Skeletal muscle cell (primary cell): ENCODE data around the gene ITGB5.

Experiments used
- DNase-seq: peaks from one replicate; pipeline ENCODE4 v3.0.0-alpha.2; 2010; ENCODE audit warnings: low read depth
- H3K4me3 ChIP-seq: 2 replicates; pipeline ENCODE4 v1.5.1; 2011; ENCODE audit warnings: low read depth, mild to moderate bottlenecking, control low read depth, low read length, moderate library complexity

The ITGB5 gene

DNA sequence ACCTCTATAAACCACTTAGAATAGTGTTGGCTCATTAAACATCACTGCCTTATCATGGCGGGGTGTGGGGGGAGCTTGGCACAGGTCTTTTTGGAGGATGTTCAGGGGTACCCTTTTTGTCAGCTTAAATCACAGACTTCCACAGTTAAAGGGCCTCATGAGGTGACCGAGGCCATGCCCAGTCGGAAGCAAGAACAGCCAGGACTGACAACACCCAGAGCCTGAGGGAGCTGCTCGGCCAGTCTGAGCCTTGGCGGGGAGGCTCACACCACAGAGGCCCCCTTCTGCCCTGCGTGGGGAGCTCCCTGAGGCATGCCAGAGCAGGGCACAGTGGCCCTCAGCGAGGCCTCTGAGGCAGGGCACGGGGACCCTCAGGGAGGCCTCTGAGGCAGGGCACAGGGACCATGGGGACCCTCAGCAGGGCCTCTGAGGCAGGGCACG is 107.4 kb downstream of the ITGB5 start:
- no peak overlapping the region for H3K4me3 ChIP-seq
- no peak for DNase-seq

DNA sequence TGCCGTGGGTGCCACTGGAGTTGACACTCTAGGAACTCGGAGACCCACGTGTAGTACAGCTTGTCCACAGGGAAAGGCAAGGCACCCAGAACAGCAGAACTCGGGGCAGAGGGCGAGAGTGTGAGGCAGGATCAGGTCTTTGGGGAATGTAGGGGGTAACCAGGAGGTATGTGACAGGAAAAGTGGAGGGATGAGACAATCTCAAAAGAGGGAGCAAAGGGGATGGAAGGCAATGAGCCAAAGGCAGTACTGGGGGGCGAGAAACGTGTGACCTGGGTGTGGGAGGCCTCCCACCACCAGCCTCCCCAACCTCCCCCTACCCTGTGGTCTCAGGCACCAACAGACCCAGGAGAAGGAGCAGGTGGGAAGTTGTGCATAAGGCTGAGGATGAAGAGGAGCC is 108.0 kb downstream of the ITGB5 start:
- no peak for DNase-seq

DNA sequence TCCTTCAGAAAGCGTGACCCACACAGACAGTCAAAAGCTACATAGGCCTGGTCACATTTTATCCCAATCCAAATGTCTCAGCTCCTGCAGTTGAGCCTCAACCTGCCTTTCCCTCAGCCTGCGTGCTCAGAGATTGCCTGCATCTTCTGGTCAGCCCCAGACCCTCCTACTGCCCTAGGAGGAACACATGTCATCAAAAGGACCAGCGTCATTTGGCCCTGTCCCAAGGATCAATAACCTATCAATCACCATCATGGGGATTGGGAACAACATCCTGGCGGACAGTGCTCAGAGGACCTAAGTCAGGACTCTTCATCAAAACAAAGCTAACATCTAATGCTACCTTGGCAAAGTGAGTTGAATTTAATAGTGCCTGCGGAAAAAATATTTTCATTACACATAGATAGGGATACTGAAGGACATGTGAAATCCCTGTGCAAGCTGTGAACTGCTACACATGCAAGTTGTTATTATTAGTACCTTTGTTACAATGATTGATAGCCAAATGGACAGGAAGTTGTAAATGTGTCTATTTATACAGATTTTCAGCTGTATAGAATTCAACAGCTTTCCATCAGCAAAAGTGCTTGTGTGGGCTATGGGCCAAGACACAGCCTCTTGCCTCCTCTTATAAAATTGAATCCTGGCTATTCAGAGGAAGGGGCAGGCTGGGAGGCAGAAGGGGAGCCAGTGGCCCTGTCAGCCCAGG is 109.2 kb downstream of the ITGB5 start:
- DNase-seq, result no peak
- no peak overlapping the region for H3K4me3 ChIP-seq

More for the DNA sequence above, 108.0 kb downstream of the ITGB5 start:
- no peak overlapping the region for H3K4me3 ChIP-seq

DNA sequence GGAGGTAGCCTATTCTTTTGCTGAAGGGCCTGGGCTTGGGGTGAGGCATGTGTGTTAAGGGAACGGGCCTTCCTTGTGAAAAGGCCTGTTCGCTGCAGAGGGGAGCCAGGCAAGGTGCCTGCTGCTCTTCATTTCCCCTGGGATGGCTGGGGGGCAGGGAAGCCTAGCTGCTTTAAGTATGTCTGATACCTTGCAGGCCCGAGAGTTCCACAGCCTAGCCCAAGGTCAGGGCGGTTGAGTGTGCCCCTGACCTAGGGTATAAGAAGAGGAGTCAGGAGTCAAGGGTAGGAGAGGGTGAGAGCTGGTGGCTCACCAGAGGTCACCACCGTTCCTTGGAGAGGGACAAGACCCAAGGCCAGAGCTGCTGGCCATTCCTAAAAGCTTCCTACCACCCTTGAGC is 110.3 kb downstream of the ITGB5 start:
- no peak for DNase-seq

DNA sequence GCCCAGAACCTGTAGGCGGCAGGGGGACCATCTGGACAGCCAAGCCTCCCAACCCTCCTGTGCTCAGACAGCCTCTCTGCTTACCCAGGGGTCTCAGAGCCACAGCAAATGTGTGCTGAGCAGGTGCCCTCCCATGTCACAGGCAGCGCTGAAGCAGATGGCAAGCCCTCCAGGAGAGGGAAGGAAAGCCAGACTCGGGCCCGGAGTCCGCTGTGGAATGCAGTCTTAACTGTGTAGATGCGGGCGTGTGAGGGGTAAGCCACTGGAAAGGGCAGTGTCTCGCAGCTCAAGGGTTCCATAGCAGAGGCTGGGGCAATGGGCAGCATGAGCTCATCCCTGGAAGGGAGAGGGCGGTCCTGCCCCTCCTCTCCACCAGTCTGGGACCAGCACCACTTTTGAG is 111.3 kb downstream of the ITGB5 start:
- DNase-seq, result no peak
- no peak overlapping the region for H3K4me3 ChIP-seq

More for the DNA sequence above, 110.3 kb downstream of the ITGB5 start:
- no peak overlapping the region for H3K4me3 ChIP-seq

DNA sequence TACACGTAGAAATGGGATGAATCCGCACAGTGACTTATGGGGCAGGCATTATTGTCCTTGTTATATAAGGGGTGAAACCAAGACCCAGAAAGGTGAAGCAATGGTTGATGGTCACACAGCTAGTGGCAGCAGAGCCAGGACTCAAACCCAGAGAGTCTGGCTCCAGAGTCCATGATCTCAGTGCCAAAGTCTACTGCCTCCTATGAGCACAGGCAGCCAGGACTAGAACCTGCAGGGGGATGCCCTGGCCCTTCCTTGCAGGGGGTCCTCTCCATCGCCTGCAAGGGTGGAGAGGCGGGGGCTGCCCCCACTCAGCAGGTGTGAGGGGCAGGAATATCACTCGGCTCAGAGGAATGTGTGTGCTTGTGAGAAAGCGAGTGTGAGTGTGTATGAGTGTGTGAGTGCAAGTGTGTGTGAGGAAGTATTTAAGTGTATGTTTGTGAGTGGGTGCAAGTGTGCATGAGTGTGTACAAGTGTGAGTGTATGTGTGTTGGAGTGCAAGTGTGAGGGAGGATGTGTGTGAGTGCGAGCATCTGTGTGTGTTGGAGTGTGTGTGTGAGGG is 112.2 kb downstream of the ITGB5 start:
- DNase-seq, result no peak
- no peak overlapping the region for H3K4me3 ChIP-seq

DNA sequence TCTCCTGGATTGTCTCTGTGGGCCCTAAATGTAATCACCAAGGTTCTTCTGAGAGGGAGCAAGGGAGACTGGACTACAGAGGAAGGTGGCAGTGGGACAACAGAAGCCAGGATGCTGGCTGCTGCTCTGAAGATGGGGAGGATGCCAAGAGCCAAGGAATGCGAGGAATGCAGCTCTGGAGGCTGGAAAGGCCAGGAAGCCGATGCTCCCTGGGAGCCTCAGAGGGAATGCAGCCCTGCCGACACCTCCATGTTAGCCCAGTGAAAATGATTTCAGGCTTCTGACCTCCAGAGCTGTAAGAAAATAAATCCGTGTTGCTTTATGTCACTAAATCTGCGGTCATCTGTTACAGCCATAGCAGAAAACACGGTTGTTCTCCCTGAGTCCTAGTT is 112.8 kb downstream of the ITGB5 start:
- H3K4me3 ChIP-seq, result no peak overlapping the region
- DNase-seq, result no peak

DNA sequence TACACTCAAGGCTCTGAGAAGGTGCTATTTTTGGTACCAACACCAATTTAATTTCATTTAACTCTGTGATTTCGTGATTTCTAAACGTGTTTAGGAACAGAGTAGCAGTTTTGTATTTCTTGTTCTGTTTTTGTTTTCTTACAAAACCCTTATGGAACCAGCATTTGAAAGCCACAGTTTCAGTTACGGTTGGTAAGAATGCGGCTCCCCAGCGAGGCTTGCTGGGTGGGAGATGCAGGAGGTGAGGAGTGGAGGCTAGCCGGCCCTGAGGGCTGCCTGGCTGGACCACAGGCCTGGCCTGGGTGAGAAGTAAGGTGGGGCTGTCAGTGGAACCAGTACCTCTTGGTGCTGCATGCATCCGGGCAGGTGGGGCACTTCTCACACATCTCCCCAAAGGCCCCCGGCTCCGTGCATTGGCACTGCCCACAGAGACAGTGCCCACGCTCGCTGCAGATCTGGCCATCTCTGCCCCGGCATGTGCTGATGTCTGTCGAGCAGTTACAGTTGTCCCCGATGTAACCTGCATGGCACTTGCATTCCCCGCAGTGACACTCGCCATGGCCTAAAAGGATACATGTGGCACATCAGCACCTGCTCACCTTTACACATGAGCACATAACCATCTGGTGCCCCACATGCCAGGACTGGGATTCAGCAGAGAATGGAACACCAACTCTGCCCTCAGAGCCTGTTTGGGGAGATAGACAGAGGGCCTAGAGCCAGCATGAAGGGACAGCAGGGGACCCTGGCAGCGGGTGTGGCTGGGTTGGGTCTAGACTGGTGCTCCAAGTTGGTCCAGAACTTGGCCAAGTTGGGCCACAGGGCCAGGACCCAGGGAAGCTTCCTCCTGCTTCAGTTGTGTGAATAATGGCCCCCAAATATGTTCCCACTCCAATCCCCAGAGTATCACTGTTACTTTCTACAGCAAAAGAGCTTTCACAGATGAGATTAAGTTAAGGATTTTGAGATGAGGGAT is 113.5 kb downstream of the ITGB5 start:
- no peak overlapping the region for H3K4me3 ChIP-seq
- no peak for DNase-seq

DNA sequence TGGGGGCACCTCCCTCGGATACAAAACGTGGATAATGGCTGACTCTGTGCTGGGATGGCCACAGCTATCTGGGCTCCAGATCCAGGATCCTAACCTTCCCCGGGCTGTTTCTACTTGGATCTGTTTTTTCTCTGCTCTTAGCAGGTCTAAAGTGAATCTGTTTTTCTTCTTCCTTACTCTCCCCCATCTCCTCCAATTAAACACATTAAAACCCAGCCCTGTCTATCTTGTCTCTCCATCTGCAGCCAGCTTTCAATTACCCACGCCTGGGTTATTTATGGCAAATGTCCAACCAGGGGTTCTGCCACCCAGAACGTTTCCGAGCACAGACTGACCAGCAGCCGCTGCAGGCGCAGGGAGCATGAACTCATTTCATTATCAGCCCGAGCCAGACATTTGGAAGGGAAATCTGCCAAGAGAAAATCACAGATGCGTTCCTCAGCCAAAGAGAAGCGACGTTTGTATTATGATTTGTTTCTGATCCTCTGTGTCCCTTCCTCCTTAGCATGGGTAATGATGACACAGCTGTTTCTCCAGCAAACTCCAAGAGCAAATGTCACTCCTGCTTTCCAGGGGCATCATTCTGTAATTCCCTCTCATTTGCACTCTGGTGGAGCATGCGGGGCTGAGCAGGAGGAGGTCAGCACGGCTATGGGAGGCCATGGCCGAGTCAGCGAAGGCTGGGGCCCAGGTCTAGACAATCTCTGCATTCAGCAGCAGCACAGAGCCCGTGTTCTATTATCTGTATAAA is 114.9 kb downstream of the ITGB5 start:
- H3K4me3 ChIP-seq, result no peak overlapping the region
- DNase-seq, result peak; percentile 64

DNA sequence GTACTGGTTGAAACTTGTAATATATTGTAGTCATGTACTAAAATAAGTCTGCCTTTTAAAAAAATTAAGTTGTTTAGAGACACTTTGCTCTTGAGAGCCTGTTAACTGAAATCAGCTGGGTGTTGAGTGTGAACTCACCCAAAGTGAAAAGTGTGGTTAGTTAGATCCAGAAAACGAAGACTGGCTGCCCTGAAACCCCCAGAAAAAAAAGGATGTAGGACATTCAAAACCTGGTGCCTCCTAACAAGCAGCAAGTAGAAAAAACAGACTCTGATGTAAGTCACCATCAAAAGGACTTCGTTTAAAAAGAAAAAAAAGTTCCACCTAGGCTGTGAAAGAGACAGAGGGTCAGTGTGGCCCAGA is 116.1 kb downstream of the ITGB5 start:
- H3K4me3 ChIP-seq, result no peak overlapping the region
- no peak for DNase-seq

DNA sequence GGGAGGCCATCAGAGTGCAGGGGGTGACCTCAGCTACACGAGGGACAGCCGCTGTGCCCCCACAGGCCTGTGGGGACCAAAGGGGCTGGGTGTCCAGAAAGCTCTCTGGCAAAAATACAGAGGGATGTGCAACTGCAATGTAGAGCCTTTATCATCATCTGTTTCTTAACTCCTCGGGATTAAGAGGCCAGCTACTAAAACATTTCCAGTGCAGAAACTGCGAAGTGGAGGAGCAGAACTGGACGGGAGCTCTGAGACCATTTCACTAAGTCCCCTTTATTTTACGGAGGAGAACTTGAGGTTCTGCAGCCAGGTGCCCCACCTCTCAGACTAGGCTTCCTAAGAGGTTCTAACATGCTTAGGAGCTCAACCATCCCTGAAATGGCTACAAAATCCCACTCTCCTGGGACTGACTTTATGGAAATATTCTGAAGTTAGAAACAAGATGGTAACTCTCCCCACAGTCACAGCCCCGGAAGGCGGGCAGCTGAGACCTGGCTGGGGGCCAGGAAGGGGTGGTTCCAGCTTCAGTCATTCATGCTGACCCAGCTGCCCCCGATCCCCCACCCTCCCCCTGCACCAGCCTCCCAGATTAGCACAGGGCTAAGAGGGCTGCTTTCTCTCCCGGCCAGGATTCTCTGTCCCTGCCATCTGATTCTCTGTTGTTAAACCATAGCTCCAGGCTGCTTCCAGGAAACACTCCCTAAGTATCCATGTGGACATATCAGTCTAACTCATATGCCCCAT is 116.7 kb downstream of the ITGB5 start:
- H3K4me3 ChIP-seq, result no peak overlapping the region
- no peak for DNase-seq

DNA sequence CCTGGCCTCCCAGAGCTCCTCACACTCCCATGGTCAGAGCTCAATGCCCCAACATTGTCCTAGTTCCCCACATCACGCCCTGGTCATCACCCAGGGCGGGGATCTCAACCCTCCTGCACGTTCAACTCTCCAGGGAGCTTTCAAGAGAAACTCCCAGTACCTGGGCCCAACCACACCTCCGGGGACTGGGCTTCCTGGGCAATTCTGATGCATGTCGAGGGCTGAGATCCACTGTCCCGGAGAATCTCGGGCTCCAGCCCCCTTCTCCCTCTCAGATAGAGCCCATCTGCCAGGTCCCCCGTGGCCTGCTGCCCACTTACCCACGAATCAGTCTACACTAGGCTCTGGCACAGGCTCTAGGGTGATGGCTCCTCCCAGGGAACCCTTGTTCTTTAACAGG is 117.7 kb downstream of the ITGB5 start:
- no peak overlapping the region for H3K4me3 ChIP-seq
- DNase-seq, result no peak

DNA sequence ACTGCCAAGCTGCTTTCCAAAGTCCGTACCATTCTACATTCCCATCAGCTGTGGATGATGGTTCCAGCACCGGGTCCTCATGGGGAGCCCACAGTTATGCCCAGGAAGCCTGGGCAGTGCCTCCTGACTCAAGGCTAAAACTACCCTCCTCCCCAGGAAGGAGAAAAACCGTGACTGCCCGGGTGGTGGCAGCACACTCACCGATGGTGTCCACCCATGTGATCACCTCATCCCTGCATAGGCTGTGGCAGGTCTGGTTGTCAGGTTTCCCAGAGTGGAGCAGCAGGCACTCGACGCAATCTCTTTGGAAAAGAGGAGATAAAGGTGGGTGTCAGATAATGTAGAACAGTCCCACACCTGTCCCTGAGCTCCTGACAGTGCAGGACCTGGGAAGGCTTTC is 118.4 kb downstream of the ITGB5 start:
- H3K4me3 ChIP-seq, result no peak overlapping the region
- no peak for DNase-seq

DNA sequence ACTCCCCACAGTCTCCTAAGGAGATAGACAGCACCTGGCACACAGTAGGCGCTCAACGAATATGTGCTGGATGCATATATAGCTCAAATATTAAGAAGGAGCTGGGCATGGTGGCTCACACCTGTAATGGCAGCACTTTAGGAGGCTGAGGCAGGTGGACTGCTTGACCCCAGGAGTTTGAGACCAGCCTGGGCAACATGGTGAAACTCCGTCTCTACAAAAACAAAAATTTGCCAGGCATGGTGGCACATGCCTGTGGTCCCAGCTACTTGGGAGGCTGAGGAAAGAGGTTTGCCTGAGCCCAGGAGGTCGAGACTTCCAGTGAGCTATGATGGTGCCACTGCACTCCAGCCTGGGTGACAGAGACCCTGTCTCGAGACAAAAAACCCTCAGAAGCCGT is 119.5 kb downstream of the ITGB5 start:
- H3K4me3 ChIP-seq, result no peak overlapping the region
- DNase-seq, result no peak

DNA sequence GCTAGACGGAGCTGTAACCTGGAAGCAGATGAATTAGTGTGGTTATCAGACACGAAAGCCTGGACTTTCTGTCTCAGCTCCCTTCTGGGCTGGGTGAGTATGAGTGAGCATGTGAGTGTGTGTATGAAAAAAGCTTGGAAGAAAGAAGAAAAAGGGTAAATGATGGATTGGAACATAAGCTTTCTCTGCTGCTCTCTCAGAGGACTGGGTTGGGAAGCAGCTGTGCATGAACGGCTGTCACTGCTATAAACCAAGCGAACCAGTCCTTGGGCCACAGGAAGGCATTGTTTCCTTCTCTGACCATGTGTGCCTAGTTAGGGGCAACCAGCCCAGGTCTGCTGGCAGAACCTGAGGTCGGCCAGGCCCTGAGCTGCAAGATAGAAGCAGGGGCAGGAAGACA is 119.9 kb downstream of the ITGB5 start:
- DNase-seq, result no peak

DNA sequence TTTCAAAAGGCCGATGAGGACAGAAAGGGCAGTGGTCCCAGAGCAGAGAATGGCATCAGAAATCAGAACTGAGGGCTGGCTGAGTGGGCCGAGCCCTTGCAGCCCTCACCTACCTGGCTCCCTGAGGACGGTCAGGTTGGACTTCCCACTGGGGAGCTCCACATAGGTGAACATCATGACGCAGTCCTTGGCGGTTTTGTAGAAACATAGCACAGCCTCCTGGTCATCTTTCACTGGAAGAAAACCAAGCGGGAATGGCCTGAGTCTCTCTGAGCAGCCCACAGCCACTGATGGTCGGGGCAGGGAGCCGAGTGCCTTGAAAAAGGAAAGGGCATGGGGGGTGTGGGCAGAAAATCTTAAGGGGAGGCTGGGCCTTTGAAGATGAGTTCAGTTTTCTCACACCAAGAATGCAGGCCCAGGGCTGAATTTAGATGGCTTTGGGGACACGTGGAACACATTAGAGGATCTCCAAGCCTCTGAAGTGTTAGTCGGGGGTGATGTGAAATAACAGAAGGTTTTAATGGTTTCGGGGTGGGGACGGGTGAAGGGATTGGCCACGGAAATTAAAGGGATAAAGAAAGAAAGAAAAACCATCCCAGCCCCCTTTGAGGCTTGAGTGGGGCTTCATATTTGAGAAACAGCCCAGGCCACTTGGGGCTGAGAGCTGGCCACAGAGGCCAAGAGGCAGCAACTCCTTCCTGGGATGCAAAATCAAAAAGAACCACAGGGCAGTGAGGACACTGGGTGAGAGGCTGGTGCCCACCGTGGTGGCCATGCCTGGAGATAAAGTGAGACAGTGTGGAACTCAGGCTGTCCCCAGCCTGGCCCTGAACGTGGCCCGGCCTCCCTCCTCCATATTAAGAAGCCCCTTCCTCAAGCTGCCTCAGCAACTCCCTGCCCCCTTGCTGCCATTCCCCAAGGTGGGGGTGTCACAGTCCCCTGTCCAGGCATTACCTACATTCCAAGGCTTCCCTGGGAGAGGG is 120.8 kb downstream of the ITGB5 start:
- H3K4me3 ChIP-seq, result no peak overlapping the region
- no peak for DNase-seq

More for the DNA sequence above, 119.9 kb downstream of the ITGB5 start:
- H3K4me3 ChIP-seq, result no peak overlapping the region

DNA sequence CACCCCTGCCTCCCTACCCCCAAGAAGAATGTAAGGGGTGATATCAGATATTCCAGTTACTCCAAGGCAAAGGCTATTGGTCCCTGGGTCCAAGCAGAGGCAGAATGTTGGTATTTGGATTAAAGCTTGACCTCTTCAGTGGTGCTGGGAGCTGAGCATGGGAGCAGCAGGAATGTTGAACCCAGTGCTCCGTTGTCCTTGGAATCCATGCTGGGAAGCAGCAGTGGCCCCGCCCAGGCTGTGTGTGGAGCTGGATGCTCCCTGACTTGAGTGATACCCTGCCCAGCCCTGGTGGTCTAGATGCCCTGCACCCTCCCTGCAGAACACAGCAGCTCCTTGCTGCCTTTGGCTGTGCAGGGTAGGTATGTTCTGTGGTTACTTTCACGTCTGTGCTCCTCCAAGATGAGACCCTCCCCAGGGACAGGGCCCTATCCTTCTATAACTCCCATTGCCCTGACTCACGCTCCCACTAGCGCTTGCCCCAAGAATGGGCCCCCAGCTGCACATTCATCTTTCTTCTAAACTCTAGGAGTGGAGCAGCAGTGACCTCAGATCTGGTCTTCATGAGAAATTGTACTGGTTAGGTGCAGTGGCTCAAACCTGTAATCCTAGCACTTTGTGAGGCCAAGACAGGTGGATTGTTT is 121.8 kb downstream of the ITGB5 start:
- no peak for DNase-seq
- H3K4me3 ChIP-seq, result no peak overlapping the region
